ENCODE measurements around the gene CDH4.

- no peak for TF ChIP-seq POLR2AphosphoS5 (IDR thresholded peaks at IDR 0.05)
- no peak for TF ChIP-seq CTCF (IDR thresholded peaks at IDR 0.05)
- no peak for TF ChIP-seq POLR2A (IDR thresholded peaks at IDR 0.05)
Measured at GRCh38 chr20:61940976-61941720, 689.1 kb downstream of the CDH4 start.
